Panc1 (cell line): ENCODE measurements around the gene KCNMA1. TPM values are rescaled to one million over a fixed set of nuclear protein-coding genes. Genes with fewer than 3 reads are reported as not detected.

Source experiments
- ATAC-seq: fragments of 200-7000 bp; cut with Tn5 transposase; 2 replicates; pipeline ENCODE4 v1.9.1; 2020; ENCODE audit warnings: mild to moderate bottlenecking, moderate library complexity
- BruUV-seq: library from RNA; stranded (reverse); fragments of 400-500 nt; replicated peaks from 2 replicates; lab custom pipeline; 2021; lab: Mats Ljungman, UMichigan
- CTCF ChIA-PET: fragments of 300-600 bp; sonication (Branson Sonifier 250); formaldehyde crosslinking; loops from one replicate; lab custom pipeline; 2022; ENCODE audit warnings: antibody characterized with exemption; lab: Charles Lee
- POLR2A ChIA-PET: fragments of 300-600 bp; sonication (Branson Sonifier 250); formaldehyde crosslinking; loops from one replicate; lab custom pipeline; 2022; ENCODE audit warnings: antibody characterized with exemption; lab: Charles Lee
- DNase-seq: peaks from one replicate; pipeline ENCODE4 v3.0.0-alpha.2; 2010; ENCODE audit warnings: low read depth, low spot score
- H3K27ac ChIP-seq: 2 replicates; pipeline ENCODE4 v1.5.1; 2011; ENCODE audit warnings: mild to moderate bottlenecking, low read length, inconsistent platforms
- H3K27me3 ChIP-seq: fragments of 200-500 bp; sonication (Bioruptor generic); 2 replicates; pipeline ENCODE4 v1.6.0; 2014; ENCODE audit warnings: low read length, inconsistent platforms; ENCODE audit not compliant: control insufficient read depth, insufficient read depth
- H3K36me3 ChIP-seq: fragments of 200-500 bp; sonication (Bioruptor generic); 2 replicates; pipeline ENCODE4 v1.5.1; 2014; ENCODE audit warnings: inconsistent platforms, mild to moderate bottlenecking, low read length, moderate library complexity; ENCODE audit not compliant: control insufficient read depth, insufficient read depth
- H3K4me1 ChIP-seq: 2 replicates; pipeline ENCODE4 v1.5.1; 2011; ENCODE audit warnings: inconsistent platforms, mild to moderate bottlenecking, low read length, moderate library complexity; ENCODE audit not compliant: control insufficient read depth, insufficient read depth
- H3K4me3 ChIP-seq, 2 experiments: 2 replicates each; pipeline ENCODE4 v1.5.1; 2011 to 2012; ENCODE audit warnings: low read depth in 2 of 2, low read length in 2 of 2, mild to moderate bottlenecking in 2 of 2, inconsistent platforms in 1 of 2, moderate library complexity in 1 of 2
- H3K9me3 ChIP-seq: fragments of 200-500 bp; sonication (Bioruptor generic); 2 replicates; pipeline ENCODE4 v1.5.1; 2014; ENCODE audit warnings: low read depth, mild to moderate bottlenecking, inconsistent platforms, low read length, moderate library complexity; ENCODE audit not compliant: control insufficient read depth, insufficient read depth
- CTCF ChIP-seq: fragments of 450-650 bp; IDR thresholded peaks from 2 replicates; pipeline ENCODE4 v1.5.1; 2017; ENCODE audit warnings: mild to moderate bottlenecking
- POLR2AphosphoS5 ChIP-seq: IDR thresholded peaks from 2 replicates; pipeline ENCODE4 v1.6.1; 2012; ENCODE audit warnings: mild to moderate bottlenecking, low read depth, low read length, moderate library complexity
- REST ChIP-seq, 2 experiments: IDR thresholded peaks; 2 replicates each; pipeline ENCODE4 v1.6.1; 2011 to 2012; ENCODE audit warnings: low read depth in 2 of 2, control low read depth in 1 of 2, low read length in 1 of 2, mild to moderate bottlenecking in 1 of 2, moderate library complexity in 1 of 2; ENCODE audit not compliant: insufficient read depth in 1 of 2
- SIN3A ChIP-seq: IDR thresholded peaks from 2 replicates; pipeline ENCODE4 v1.6.1; 2012; ENCODE audit warnings: low read depth, mild to moderate bottlenecking, low read length, moderate library complexity, borderline replicate concordance; ENCODE audit not compliant: insufficient read depth
- TCF7L2 ChIP-seq: IDR thresholded peaks from 2 replicates; pipeline ENCODE4 v1.6.1; 2011; ENCODE audit warnings: mild to moderate bottlenecking, low read depth, low read length, inconsistent platforms
- in situ Hi-C: cut with HindIII; loops from 2 replicates; pipeline ENCODE4 v1.10.0; 2016; ENCODE audit warnings: low sequenced_read_pairs, low pct_unique_long_range_greater_than_20kb
- intact Hi-C: fragments of 100-400 bp; cut with micrococcal nuclease; formaldehyde crosslinking; loops from one replicate; pipeline ENCODE4 v1.10.0; 2022; ENCODE audit not compliant: unreplicated experiment
- total RNA-seq: library from RNA; stranded (reverse); gene quantifications from one replicate; pipeline ENCODE4 v1.2.1, GENCODE V29; 2021; ENCODE audit not compliant: unreplicated experiment

KCNMA1 gene
- total RNA-seq, 1 experiment from 2014 or later: 91.9 TPM

- CTCF ChIA-PET: no interaction called here
- H3K27me3 ChIP-seq: no peaks in the 10 kb centered on the region
- ATAC-seq (no peak), DNase-seq (no peak)
- POLR2A ChIA-PET: interaction anchor here (0.7 kb wide), 1 partner anchor 398 kb away, joined by 12 read pairs; no protein-coding TSS in a partner anchor
- intact Hi-C loops: no loop called here
- no peak overlapping the region for H3K4me3 ChIP-seq
- no peak overlapping the region for H3K27ac ChIP-seq
- in situ Hi-C loops: no loop called here
- no peaks in the 10 kb centered on the region for H3K4me1 ChIP-seq
- no peaks in the 10 kb centered on the region for H3K9me3 ChIP-seq
- peaks cover 4% of the 10 kb centered on the region for H3K36me3 ChIP-seq
- TF ChIP-seq REST (IDR thresholded peaks at IDR 0.05; ENCODE audit: insufficient read depth in 1 of 2, low read depth in 2 of 2, low read length in 1 of 2) (no peak), CTCF (no peak), POLR2AphosphoS5 (no peak), SIN3A (no peak), TCF7L2 (no peak)
- BruUV-seq: no TSS peak
Measured at GRCh38 chr10:77081481-77081891, 556.1 kb downstream of the KCNMA1 start.

GRCh38 chr10:77080361-77081027 is 557.1 kb downstream of the KCNMA1 start:
- Histone ChIP-seq H3K27ac (no peak overlapping the region), H3K9me3 (no peaks in the 10 kb centered on the region), H3K36me3 (peaks cover 4% of the 10 kb centered on the region), H3K4me3 (no peak overlapping the region), H3K4me1 (no peaks in the 10 kb centered on the region), H3K27me3 (no peaks in the 10 kb centered on the region)
- TF ChIP-seq REST (IDR thresholded peaks at IDR 0.05; ENCODE audit: insufficient read depth in 1 of 2, low read depth in 2 of 2, low read length in 1 of 2) (no peak), SIN3A (no peak), CTCF (no peak), POLR2AphosphoS5 (no peak), TCF7L2 (no peak)
- in situ Hi-C loops (no loop called here), intact Hi-C loops (no loop called here)
- CTCF ChIA-PET: no interaction called here
- no peak for ATAC-seq
- BruUV-seq: no TSS peak
- POLR2A ChIA-PET: no interaction called here
- no peak for DNase-seq
